GM12864 (cell line): ENCODE data around the gene MGLL.

Experiments used
- DNase-seq: peaks from one replicate; pipeline ENCODE4 v3.0.0-alpha.2; 2011; ENCODE audit warnings: low read depth
- H3K4me3 ChIP-seq: 2 replicates; pipeline ENCODE4 v1.5.1; 2011; ENCODE audit warnings: mild to moderate bottlenecking, low read depth, low read length, control low read depth
- TF ChIP-seq, protein P1 (sequence below): IDR thresholded peaks from 2 replicates; pipeline ENCODE4 v1.5.1; 2011; ENCODE audit warnings: low read depth, mild to moderate bottlenecking, moderate library complexity, low read length, control low read depth, inconsistent platforms; ENCODE audit errors: missing control alignments

Gene MGLL

GRCh38 chr3:127645371-127646015, 176.8 kb downstream of the MGLL start:
- TF ChIP-seq, protein P1, sequence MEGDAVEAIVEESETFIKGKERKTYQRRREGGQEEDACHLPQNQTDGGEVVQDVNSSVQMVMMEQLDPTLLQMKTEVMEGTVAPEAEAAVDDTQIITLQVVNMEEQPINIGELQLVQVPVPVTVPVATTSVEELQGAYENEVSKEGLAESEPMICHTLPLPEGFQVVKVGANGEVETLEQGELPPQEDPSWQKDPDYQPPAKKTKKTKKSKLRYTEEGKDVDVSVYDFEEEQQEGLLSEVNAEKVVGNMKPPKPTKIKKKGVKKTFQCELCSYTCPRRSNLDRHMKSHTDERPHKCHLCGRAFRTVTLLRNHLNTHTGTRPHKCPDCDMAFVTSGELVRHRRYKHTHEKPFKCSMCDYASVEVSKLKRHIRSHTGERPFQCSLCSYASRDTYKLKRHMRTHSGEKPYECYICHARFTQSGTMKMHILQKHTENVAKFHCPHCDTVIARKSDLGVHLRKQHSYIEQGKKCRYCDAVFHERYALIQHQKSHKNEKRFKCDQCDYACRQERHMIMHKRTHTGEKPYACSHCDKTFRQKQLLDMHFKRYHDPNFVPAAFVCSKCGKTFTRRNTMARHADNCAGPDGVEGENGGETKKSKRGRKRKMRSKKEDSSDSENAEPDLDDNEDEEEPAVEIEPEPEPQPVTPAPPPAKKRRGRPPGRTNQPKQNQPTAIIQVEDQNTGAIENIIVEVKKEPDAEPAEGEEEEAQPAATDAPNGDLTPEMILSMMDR = no peak
- DNase-seq = no peak
- no peak overlapping the region for H3K4me3 ChIP-seq

GRCh38 chr3:127644641-127645370, 177.5 kb downstream of the MGLL start:
- no peak for DNase-seq
- no peak overlapping the region for H3K4me3 ChIP-seq
- TF ChIP-seq, protein P1 = no peak

DNA sequence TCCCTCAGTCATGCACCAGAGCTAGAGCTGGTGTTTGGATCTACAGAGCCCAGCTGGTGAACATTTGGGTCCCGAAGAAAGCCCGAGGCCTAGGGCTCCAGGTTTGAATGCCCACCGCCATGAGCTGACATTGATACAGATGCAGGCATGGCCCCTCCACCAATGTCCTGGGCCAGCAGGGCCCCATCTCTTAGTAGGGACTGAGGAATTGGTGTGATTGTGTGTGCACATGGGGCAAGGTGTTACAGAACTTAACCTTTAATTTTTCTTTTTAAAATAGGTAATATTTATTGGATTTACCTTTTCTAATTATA, 182.3 kb downstream of the MGLL start:
- H3K4me3 ChIP-seq = no peak overlapping the region
- no peak for DNase-seq
- TF ChIP-seq, protein P1 = no peak

DNA sequence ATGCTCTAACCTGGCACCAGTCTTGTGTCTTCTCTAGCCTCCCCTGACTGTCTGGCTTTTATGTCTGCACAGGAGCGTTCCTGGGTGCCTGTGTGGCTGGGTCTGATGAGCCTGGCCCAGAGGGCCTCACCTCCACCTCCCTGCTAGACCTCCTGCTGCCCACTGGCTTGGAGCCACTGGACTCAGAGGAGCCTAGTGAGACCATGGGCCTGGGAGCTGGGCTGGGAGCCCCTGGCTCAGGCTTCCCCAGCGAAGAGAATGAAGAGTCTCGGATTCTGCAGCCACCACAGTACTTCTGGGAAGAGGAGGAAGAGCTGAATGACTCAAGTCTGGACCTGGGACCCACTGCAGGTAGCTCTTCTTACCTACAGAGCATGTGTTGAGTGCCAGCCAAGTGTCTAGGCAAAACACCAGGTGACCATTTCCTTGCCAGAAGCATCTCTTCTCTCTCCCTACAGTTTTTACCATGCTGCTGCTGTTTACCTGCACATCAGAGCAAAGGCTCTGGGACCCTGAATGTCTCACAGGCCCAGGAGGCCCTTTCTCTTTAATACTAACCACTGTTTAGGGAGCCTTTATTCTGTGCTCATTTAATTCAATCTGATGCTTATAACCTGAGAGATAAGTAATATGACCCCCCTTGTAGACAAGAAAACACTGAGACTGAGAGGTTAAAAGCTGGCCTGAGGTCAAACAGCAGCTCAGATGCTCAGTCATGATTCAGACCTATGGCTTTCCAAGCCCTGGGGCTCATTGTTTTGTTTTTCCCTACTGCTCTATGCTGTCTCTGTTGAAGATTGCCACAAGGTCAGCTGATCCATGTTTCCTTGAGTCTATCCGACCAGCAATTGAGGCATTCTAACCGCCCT, 182.9 kb downstream of the MGLL start:
- no peak for DNase-seq
- H3K4me3 ChIP-seq = no peak overlapping the region
- TF ChIP-seq, protein P1 = no peak
